Esophagus squamous epithelium (tissue), 5 donors: ENCODE measurements around the gene TEX52. TPM values are rescaled to one million over a fixed set of nuclear protein-coding genes. Genes with fewer than 3 reads are reported as not detected.

Experiments
- DNase-seq: peaks from one replicate; lab custom pipeline; 2025; lab: John Stamatoyannopoulos, UW
- H3K27ac ChIP-seq, 4 donors: fragments of 200-600 bp; sonication (generic); one replicate each; pipeline ENCODE4 v1.5.1; 2016 to 2019; ENCODE audit warnings: mild to moderate bottlenecking in 1 of 4
- H3K27me3 ChIP-seq, 4 donors: fragments of 200-600 bp; sonication (generic); 1 replicate in 3 of 4; 2 replicates in 1 of 4; pipeline versions ENCODE4 v1.5.1 to v1.6.0; 2017 to 2021; ENCODE audit warnings: antibody characterized with exemption in 1 of 4
- H3K36me3 ChIP-seq, 3 donors: fragments of 200-600 bp; sonication (generic); one replicate each; pipeline ENCODE4 v1.5.1; 2016 to 2019
- H3K4me1 ChIP-seq, 3 donors: fragments of 200-600 bp; sonication (generic); one replicate each; pipeline ENCODE4 v1.5.1; 2017 to 2019
- H3K4me3 ChIP-seq, 4 donors: fragments of 200-600 bp; sonication (generic); 1 replicate in 3 of 4; 2 replicates in 1 of 4; pipeline ENCODE4 v1.5.1; 2016 to 2019; ENCODE audit warnings: mild to moderate bottlenecking in 2 of 4, moderate library complexity in 1 of 4
- H3K9me3 ChIP-seq, 3 donors: fragments of 200-600 bp; sonication (generic); one replicate each; pipeline ENCODE4 v1.5.1; 2016 to 2019
- POLR2A ChIP-seq, 4 donors: fragments of 450-650 bp; IDR thresholded peaks; one replicate each; pipeline ENCODE4 v1.6.1; 2017; ENCODE audit warnings: antibody characterized with exemption in 4 of 4, mild to moderate bottlenecking in 4 of 4, moderate library complexity in 3 of 4
- WGBS, 2 donors: methylation state at CpG; one replicate each; pipeline ENCODE4 v1.1.5; 2018; 5-methylcytosine and 5-hydroxymethylcytosine counted together
- intact Hi-C: fragments of 100-400 bp; cut with DNase I; formaldehyde crosslinking; loops from one replicate; pipeline ENCODE4 v1.15.0; 2022
- total RNA-seq, 4 donors: library from RNA; depleted of rRNA; stranded (reverse); fragments of >200 nt; gene quantifications; one replicate each; pipeline ENCODE4 v1.1.0, GENCODE V29; 2016
- TF ChIP-seq, protein P1 (sequence below), 6 experiments: fragments of 450-650 bp in 4 of 6; fragments of 200-600 bp in 2 of 6; sonication (generic) in 2 of 6; IDR thresholded peaks; one replicate each; pipeline ENCODE4 v1.5.1; 2016 to 2019; ENCODE audit warnings: antibody characterized with exemption in 6 of 6, mild to moderate bottlenecking in 4 of 6, moderate library complexity in 4 of 6
- donor health status: DM: yes; HTN: yes; CAD: no.

Gene TEX52
- total RNA-seq, 4 donors from 2014 or later: not detected

- H3K36me3 ChIP-seq: peaks cover 0 to 63% (median 0%) of the 10 kb centered on the region in 3 donors
- TF ChIP-seq POLR2A (IDR thresholded peaks at IDR 0.05): no peak
- TF ChIP-seq, protein P1, sequence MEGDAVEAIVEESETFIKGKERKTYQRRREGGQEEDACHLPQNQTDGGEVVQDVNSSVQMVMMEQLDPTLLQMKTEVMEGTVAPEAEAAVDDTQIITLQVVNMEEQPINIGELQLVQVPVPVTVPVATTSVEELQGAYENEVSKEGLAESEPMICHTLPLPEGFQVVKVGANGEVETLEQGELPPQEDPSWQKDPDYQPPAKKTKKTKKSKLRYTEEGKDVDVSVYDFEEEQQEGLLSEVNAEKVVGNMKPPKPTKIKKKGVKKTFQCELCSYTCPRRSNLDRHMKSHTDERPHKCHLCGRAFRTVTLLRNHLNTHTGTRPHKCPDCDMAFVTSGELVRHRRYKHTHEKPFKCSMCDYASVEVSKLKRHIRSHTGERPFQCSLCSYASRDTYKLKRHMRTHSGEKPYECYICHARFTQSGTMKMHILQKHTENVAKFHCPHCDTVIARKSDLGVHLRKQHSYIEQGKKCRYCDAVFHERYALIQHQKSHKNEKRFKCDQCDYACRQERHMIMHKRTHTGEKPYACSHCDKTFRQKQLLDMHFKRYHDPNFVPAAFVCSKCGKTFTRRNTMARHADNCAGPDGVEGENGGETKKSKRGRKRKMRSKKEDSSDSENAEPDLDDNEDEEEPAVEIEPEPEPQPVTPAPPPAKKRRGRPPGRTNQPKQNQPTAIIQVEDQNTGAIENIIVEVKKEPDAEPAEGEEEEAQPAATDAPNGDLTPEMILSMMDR (IDR thresholded peaks at IDR 0.05): no peak
- H3K27ac ChIP-seq: no peak overlapping the region
- H3K9me3 ChIP-seq: no peaks in the 10 kb centered on the region
- no peaks in the 10 kb centered on the region for H3K27me3 ChIP-seq
- H3K4me1 ChIP-seq: peaks cover 0 to 6% (median 0%) of the 10 kb centered on the region in 3 donors
- DNase-seq: no peak
- 70 to 87% methylated on average over 5 to 9 of the region's 9 CpGs for WGBS, 2 donors
- H3K4me3 ChIP-seq: no peak overlapping the region
- intact Hi-C loops: no loop called here
These were observed 15.7 kb downstream of the TEX52 start for GRCh38 chr12:2841056-2841650.

- Histone ChIP-seq H3K36me3 (peaks cover 0 to 49% (median 0%) of the 10 kb centered on the region in 3 donors), H3K4me1 (peaks cover 0 to 27% (median 4%) of the 10 kb centered on the region in 3 donors), H3K4me3 (no peak overlapping the region), H3K27ac (no peak overlapping the region), H3K27me3 (no peaks in the 10 kb centered on the region), H3K9me3 (no peaks in the 10 kb centered on the region)
- intact Hi-C loops: no loop called here
- DNase-seq: no peak
- WGBS, 2 donors: 85 to 98% methylated on average over 8 of the region's 8 CpGs
- TF ChIP-seq, protein P1 (IDR thresholded peaks at IDR 0.05): no peak
- TF ChIP-seq POLR2A (IDR thresholded peaks at IDR 0.05): no peak
These were observed 20.3 kb downstream of the TEX52 start for GRCh38 chr12:2836574-2836973.

DNA sequence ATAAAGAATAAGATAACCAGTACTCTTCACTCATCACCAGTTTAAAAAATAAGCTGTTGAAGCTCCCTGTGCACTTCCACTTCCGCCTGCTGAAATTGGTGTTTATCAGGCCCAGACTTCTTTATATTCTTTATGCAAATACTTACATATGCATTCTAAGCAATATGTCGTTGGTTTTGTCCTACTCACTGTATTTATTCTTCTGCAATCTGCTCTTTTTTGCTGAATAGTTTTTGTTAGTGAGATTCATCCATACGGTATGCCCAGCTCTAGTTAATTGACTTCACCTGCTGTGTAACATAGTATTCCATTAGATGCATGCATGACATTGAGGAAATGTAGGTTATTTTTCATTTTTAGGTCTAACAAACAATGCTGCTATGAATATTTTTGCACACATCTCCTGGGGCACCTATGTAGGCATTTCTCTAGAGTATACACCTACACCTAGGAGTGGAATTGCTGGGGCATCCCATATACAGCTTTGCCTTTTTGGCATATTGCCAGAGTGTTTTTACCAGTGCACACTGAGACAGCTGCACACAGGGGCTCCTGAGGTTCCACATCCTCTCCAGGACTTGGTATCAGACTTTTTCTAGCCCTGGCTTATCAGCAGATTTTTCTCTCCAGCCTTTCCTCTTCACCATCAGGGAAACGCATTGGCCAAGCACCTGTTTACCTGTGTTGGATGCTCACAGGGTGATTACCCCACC, 21.0 kb downstream of the TEX52 start:
- Histone ChIP-seq H3K27ac (no peak overlapping the region), H3K4me3 (no peak overlapping the region), H3K9me3 (no peaks in the 10 kb centered on the region), H3K27me3 (no peaks in the 10 kb centered on the region), H3K36me3 (peaks cover 0 to 50% (median 0%) of the 10 kb centered on the region in 3 donors), H3K4me1 (peaks cover 0 to 27% (median 4%) of the 10 kb centered on the region in 3 donors)
- intact Hi-C loops: no loop called here
- TF ChIP-seq POLR2A (IDR thresholded peaks at IDR 0.05): no peak
- TF ChIP-seq, protein P1 (IDR thresholded peaks at IDR 0.05): no peak
- WGBS, 2 donors: 71 to 85% methylated on average over 4 of the region's 4 CpGs
- DNase-seq: no peak

DNA sequence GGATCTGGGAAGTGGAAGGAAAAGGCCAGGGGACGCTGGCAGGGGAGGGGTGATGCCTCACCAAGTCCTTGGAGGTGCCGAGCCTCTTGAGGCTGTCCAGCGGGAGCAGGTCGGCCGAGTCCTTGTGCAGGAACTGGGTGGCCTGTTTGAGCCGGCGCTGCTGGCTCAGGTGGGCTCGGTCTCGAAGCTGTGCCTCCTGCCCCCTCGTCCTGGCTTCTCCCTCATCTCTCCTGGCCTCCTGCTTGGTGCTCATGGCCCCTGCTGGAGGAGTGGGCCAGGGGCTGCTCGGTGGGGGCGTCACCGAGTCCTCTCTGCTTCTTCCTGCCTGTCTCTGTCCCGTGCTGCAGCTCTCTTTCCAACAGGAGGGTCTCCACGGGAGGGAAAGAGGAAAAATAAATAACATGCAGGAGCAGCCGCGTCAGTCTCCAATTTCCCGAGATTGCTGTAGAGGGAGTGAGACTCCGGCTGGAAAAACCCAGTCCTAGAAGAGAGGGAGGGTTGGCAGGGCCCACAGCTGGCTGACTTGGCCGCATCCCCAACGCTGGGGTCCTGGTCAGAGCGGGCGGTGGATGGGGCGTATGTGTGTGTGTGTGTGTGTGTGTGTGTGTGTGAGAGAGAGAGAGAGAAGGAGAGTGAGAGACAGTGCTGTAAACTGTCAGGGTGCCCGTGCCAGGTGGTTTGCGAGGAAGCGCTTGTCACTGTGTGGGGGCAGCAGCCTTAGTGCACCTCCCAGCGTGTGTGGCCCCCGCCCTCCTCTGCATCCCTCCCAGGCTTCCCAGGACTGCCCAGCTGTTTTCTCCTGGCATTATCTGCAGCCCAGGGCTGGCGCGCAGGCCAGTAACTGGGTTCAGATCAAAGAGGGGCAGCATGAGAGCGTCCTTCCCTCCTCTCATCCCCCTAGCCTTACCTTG, 22.0 kb downstream of the TEX52 start, which contains the start of gene NRIP2:
Gene NRIP2, minus strand, starts transcription at position 455 of the 911 bp plus-strand sequence. Its CDS starts 52 bp downstream, at position 403.
- no peak for TF ChIP-seq POLR2A (IDR thresholded peaks at IDR 0.05)
- TF ChIP-seq, protein P1 (IDR thresholded peaks at IDR 0.05): no peak
- 17 to 40% methylated on average over 12 to 15 of the region's 32 CpGs for WGBS, 2 donors
- no peak for DNase-seq
- H3K36me3 ChIP-seq: peaks cover 0 to 54% (median 0%) of the 10 kb centered on the region in 3 donors
- H3K27ac ChIP-seq: peak within 1 kb of the TSS in 2 of 4 donors; percentile 18 to 44
- peaks cover 0 to 27% (median 4%) of the 10 kb centered on the region in 3 donors for H3K4me1 ChIP-seq
- peak within 1 kb of the TSS in 3 of 4 donors; percentile 8 to 39 (median 26) for H3K4me3 ChIP-seq
- intact Hi-C loops: no loop called here
- H3K27me3 ChIP-seq: no peaks in the 10 kb centered on the region
- no peaks in the 10 kb centered on the region for H3K9me3 ChIP-seq
